KOPT-K1 (cell line): ENCODE results near the gene GPBP1L1.
A peak's percentile ranks its signal among the peaks of the same experiment; 100 is the strongest.
"Not testable (repeated sequence)": the region's sequence is repeated elsewhere in the genome, so short reads cannot be mapped to it uniquely, and the experiment has no call there.

ENCODE experiments used
- H3K27ac ChIP-seq: fragments of 200-600 bp; sonication (generic); 2 replicates; pipeline ENCODE4 v1.5.1; 2016; ENCODE audit warnings: antibody characterized with exemption, mild to moderate bottlenecking, low read depth, low read length; ENCODE audit not compliant: poor library complexity, severe bottlenecking
- H3K36me3 ChIP-seq: fragments of 200-600 bp; sonication (generic); 2 replicates; pipeline ENCODE4 v1.5.1; 2017; ENCODE audit warnings: antibody characterized with exemption, mild to moderate bottlenecking, low read length, moderate library complexity; ENCODE audit not compliant: insufficient read depth
- H3K9me3 ChIP-seq: fragments of 200-600 bp; sonication (generic); 2 replicates; pipeline ENCODE4 v1.5.1; 2017; ENCODE audit warnings: antibody characterized with exemption, low read length, mild to moderate bottlenecking; ENCODE audit not compliant: insufficient read depth, poor library complexity, severe bottlenecking

Gene GPBP1L1

DNA sequence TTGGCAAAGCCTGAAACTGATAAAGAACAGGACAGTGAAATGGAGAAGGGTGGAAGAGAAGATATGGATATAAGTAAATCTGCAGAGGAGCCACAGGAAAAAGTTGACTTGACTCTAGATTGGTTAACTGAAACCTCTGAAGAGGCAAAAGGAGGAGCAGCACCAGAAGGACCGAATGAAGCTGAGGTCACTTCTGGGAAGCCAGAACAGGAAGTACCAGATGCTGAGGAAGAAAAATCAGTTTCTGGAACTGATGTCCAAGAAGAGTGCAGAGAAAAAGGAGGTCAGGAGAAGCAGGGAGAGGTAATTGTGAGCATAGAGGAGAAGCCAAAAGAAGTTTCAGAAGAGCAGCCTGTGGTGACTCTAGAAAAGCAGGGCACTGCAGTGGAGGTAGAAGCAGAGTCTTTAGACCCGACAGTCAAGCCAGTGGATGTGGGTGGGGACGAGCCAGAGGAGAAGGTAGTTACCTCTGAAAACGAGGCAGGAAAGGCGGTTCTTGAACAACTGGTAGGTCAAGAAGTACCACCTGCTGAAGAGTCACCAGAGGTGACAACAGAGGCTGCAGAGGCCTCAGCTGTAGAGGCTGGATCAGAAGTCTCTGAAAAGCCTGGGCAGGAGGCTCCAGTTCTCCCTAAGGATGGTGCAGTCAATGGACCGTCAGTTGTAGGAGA is 78.8 kb downstream of the GPBP1L1 start:
- Histone ChIP-seq H3K27ac (no peak overlapping the region), H3K36me3 (peaks cover 100% of the 10 kb centered on the region), H3K9me3 (no peaks in the 10 kb centered on the region)

DNA sequence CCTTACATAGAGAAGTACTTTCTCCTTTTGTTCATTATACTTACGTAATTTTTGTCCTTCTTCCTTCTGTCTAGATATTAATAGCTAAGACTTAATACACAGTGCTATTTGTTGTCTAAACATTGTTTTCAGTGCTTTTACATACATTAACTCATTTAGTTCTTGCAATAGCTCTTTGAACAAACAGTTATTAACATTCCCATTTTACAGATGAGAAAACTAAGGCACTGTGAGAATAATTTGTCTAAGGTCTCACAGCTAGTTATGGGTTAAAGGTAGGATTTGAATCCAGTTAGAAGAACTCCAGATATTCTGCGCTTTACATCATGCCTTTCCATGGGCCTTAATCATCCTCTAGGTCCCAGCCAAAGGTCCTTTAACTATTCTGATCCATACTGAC is 82.1 kb downstream of the GPBP1L1 start:
- Histone ChIP-seq H3K27ac (no peak overlapping the region), H3K9me3 (no peaks in the 10 kb centered on the region), H3K36me3 (peaks cover 100% of the 10 kb centered on the region)

DNA sequence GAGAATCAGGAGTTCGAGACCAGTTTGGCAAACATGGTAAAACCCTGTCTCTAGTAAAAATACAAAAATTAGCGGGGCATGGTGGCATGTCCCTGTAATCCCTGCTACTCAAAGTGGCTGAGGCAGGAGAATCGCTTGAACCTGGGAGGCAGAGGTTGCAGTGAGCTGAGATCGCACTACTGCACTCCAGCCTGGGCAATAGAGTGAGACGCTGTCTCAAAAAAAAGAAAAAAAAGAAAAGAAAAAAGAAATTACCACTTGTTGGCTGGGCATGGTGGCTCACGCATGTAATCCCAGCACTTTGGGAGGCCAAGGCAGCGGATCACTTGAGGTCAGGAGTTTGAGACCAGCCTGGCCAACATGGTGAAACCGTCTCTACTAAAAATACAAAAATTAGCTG is 89.6 kb downstream of the GPBP1L1 start:
- not testable (repeated sequence) for H3K27ac ChIP-seq, H3K9me3 ChIP-seq

DNA sequence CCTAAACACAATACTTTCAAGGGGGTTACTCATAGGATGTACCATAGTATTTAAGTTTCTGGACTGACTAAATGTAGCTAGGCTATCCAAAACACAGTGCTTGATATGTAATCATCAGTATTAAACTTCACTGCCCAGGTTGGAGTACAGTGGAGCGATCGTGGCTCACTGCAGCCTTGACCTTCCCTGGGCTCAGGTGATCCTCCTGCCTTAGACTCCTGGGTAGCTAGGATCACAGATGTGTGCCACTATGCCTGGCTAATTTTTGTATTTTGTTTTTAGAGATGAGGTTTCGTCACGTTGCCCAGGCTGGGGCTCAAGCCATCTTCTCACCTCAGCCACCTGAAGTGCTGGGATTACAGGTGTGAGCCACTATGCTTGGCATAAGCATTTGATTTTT is 91.9 kb downstream of the GPBP1L1 start:
- Histone ChIP-seq H3K36me3 (peaks cover 100% of the 10 kb centered on the region), H3K9me3 (no peaks in the 10 kb centered on the region), H3K27ac (no peak overlapping the region)

More for the DNA sequence above, 89.6 kb downstream of the GPBP1L1 start:
- peaks cover 100% of the 10 kb centered on the region for H3K36me3 ChIP-seq

DNA sequence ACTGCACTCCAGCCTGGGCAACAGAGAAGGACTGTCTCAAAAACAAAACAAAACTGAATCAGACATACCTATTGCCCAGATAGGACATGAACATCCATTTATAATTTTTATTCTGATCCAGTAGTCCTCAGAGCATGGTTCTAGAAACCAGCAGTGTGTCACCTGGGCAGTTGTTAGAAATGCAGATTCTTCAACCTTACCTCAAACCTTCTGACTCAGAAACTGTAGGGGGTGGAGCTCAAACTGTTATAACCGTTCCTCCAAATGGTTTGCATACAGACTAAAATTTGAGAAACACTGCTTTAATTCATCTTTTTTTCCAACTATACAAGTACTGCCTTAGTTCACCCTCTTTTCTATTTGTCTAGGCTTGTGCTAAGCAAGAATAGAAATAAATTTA is 96.5 kb downstream of the GPBP1L1 start:
- no peak overlapping the region for H3K27ac ChIP-seq
- peaks cover 90% of the 10 kb centered on the region for H3K36me3 ChIP-seq
- no peaks in the 10 kb centered on the region for H3K9me3 ChIP-seq

DNA sequence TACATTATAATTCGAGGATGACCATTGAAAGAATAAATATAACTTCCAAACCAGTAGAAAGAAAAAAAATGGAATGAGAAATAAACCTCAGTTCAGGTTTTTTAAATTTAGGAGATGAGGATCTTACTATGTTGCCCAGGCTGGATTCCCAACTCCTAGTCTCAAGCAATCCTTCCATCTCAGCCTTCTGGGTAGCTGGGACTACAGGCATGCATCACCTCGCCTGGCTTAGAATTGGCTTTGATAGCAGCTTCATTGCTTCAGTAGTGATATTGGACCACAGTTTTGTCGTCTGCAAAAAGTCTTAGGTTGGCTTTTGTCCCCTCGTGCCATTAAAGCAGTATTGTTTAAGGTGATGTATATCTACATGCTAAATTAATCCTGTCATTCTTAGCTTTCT is 99.6 kb downstream of the GPBP1L1 start:
- Histone ChIP-seq H3K9me3 (no peaks in the 10 kb centered on the region), H3K36me3 (peaks cover 59% of the 10 kb centered on the region), H3K27ac (peak overlapping the region; percentile 97)

DNA sequence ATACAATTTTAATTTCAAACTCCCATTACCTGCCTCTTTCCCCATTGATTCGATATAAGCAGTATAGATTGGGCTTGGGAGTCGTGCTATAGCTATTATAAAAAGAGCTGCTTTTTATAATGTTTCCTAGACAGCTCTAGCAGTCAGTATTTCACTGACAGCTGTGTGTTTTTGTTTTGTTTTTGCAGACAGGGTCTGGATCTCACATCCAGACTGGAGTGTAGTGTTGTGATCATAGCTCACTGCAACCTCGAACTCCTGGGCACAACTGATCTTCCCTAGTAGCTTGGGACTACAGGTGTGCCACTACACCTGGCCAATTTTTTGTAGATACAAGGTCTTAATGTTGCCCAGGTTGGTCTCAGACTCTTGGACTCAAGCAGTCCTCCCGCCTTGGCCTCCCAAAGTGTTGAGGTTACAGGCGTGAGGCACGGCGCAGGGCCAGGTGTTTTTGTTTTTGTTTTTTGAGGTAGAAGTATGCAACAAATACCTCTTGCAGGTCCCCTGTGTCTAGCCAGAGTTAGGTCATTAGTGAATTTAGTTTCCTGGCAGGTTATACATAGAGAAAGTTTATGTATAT is 100.7 kb downstream of the GPBP1L1 start:
- Histone ChIP-seq H3K9me3 (no peaks in the 10 kb centered on the region), H3K27ac (peak overlapping the region; percentile 97), H3K36me3 (peaks cover 48% of the 10 kb centered on the region)

DNA sequence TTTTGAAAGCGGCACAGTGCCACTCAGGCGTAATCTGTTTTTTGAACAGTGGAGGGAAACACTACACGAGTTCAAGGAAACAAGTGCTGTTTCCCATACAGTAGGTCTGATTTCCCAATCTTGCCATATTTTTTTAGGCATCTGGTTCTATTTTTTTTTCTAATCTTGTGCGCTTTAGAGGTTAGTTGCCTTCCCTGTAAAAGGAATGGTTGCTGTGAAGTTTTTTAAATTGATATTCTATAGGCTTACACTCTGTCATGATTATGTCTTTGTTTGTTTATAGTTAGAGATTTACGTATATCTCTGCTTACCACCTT is 101.3 kb downstream of the GPBP1L1 start:
- no peaks in the 10 kb centered on the region for H3K9me3 ChIP-seq
- H3K36me3 ChIP-seq = peaks cover 42% of the 10 kb centered on the region
- peak overlapping the region; percentile 97 for H3K27ac ChIP-seq

DNA sequence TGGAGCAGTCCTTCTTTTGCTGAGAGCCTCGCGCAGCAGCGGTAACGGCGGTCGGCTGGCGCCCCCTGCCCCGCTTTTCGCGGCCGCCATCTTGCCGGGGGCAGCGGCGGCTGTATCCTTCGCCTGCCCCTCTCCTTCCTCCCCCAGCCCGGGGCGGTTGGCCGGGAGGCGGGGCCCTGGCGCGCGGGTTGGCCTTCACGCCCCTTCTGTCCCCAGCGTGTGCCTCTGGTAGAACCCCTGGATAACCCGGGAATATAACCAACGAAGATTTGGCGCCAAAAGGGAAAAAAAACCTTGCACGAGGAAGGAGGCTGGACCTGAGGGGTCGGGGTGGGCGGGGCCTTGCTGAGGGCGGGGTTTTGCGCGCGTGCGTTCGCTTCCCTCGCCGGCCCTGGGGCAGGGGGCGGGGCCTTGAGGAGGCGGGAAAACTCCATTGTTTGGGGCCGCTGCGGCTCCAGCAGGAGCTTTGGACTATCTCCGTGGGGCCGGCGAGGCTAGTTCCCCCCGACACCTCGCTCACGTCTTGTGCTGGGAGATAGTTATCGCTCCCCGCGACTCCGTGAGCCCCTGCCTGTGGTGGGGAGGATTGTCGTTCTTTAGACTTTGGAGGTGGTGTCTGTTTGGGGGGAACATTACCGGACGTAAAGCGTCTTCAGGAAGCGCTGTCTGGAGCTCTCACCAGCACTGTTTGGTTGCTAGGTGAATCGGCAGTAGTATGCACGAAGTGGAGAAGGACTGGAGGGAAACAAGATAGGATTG is 101.8 kb downstream of the GPBP1L1 start:
- Histone ChIP-seq H3K9me3 (no peaks in the 10 kb centered on the region), H3K36me3 (peaks cover 37% of the 10 kb centered on the region), H3K27ac (peak overlapping the region; percentile 97)

DNA sequence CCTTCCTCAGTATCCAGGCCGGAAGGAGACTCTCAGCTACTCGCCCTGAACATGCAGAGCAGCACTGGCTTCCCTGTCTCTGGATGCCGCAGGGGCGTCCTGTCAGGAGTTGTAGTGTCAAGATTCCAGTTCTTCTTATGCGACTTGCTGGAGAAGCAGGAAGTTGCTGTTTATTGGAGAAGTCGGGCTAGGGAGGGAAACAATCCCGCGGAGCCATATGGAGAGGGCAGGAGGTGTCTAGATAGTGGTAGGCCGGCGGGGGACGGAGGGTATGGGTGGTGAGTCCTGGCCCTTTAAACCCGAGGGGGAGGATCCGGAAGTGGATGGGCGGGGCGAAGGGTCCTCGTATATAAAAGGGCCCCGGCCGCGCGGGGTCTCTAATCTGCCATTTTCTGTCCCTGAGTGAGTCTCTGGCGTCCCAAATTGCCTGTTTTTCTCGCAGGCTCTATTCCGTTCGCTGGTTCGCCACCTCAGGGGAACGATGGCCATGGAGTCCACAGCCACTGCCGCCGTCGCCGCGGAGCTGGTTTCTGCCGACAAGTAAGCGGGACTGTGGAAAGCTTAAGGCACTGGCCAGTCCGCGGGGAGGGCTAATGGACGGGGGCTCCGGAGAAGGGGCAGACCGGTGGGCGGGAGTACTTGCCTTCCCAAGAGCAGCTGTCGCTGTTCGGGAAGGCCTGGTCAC is 102.5 kb downstream of the GPBP1L1 start, which contains the start of gene NASP:
TSS of gene NASP (plus strand) at position 376 of the 685 bp plus-strand sequence. CDS start at position 482, 106 bp downstream.
- peaks cover 30% of the 10 kb centered on the region for H3K36me3 ChIP-seq
- peak within 1 kb of the TSS; percentile 97 for H3K27ac ChIP-seq

DNA sequence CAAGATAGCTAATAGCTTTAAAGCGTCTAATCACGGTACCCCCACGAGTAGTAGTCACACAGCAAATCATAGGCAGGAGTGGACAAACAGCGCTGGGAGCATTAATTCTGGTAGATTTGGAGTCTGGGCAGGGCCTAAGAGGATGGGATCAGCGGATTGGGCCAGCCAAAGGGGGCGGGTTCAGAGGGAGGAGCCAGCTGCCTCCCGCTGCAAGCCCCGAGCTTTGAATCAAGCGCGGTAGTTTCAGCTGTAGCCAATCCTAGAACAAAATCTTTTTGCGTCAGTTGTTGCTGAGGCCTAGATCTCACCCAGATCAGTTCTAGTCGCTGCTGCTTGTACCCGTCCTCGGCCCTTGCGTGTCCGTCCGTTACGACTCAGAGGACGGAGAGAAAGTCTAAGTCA is 103.1 kb downstream of the GPBP1L1 start:
- no peaks in the 10 kb centered on the region for H3K9me3 ChIP-seq
- peaks cover 24% of the 10 kb centered on the region for H3K36me3 ChIP-seq
- peak overlapping the region; percentile 97 for H3K27ac ChIP-seq

More for the DNA sequence above, 102.5 kb downstream of the GPBP1L1 start, which contains the start of gene NASP:
- H3K9me3 ChIP-seq = no peaks in the 10 kb centered on the region
